Right forelimb (tissue), 1 donor: ENCODE results near the gene HOXC12.

Experiments
- DNase-seq: peaks from one replicate; pipeline ENCODE4 v3.0.0-alpha.2; 2018

Gene HOXC12

GRCh38 chr12:53954694-53955035 is at the start of gene HOXC12:
HOXC12 (plus strand) TSS chr12:53954903; CDS start chr12:53954930, 27 bp downstream.
- no peak for DNase-seq

GRCh38 chr12:53907103-53907502 is 47.6 kb upstream of the HOXC12 start:
- DNase-seq = no peak

DNA sequence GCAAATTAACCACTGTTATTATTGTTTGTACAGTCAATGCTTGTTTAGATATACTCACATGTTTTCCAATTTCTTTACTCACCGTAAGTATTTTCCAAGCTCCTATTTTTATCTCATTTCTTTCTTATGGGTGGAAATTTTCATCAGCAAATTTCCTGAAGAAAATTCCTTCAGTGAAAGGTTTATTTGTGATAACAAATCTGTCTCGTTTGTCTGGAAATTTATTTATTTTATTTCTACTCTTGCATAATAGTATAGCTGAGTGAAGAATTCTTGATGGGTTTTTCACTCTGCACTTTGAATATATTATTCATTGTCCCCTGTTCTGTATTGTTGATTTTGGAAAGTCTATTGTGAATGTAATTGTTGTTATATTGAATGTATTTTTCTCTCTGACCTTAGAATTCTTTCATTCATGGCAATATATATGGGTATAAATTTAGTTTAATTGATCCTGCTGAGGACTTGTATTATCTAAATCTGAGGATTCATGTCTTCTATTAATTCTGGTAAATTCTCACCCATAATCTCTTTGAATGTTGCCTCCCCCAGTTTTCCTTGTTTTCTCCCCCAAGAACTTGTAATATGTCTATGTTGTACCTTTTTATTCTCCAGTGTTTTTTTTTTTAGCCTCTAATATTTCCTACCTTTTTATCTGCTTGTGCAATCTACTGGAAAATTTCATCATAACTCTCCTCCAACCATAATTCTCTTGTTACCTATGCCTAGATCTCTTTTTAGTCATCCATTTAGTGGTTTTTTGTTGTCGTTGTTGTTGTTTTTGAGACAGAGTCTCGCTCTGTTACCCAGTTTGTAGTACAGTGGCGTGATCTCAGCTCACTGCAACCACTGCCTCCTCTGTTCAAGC is 37.7 kb upstream of the HOXC12 start:
- DNase-seq = no peak

DNA sequence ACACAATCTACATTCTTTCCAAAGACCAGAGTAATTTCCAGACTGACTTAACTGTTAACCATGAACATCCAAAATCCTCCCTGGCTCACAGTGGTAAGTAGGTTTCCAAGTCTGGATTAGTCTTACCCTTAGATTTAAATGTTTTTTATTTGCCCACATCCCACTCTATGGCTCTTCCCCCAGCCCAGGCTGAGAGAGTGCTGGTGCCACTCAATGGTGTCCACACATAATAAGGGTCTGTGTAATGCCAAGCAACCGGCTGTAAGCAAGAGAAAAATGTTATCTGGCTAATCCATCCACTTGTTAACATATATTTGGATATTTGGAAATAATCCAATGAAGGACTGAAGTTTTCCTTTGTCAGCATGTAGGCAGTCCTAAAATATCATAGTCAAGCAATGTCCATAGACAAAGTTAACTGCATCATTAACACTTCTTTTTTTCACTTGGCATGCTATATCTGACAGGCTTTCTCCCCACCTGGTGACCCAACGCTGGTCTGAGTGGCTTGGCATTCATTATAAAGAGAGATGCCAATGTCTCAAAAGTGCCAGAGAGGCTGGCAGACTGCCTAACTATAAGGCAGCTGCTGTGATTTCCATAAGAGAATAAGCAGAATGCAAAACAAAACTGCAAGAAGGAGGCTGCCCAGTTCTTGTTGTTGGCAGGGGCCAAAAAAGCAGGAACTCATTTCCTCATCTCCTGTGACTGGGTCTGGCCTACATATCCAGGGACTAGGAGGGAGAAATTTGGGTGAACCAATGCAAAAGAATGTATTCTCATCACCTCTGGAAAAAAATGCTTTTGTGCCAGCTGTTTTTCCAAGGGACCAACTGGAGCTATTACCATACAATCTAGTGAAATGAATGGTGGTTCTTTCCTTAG is 29.9 kb upstream of the HOXC12 start:
- DNase-seq = no peak

DNA sequence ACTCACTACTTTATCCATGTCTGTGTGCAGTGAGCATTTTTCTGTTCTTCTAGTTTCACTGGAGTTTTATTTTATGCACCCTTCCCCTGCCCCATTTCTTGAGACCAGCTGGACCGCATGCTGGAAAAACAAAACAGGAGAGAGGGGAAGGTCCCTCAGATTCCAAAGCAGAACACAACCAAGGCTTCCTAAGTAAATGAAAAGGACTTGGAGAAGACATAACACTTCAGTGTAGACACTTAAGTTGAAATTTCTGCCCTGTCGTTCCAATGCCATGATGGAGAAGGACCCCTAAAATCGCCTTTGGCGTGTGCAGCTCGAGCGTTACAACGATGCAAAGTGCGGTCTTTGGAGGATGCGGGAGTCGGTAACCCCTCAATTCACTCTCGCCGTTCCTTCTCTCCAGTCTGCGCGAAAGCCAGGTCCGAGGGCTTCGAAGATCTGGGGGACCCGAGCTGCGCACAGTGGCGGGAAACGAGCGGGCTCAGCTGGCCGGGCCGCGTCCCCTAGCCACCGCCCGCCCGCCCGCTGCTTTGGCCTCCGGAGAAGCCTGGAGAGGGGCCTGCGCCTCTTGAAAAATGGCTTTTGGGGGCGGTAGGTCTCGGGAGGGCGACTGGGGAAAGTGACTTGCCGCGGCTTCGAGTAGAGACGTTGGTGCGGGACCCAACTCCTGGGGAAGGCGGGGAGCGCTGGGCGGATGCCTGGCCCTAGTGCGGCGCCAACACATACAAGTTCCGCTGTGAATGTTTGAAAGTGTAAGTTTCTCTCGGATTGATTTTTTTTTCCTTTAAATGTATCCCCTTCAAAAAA is 27.3 kb upstream of the HOXC12 start:
- DNase-seq = no peak

- DNase-seq = no peak
Observed at GRCh38 chr12:53928054-53928835, 26.5 kb upstream of the HOXC12 start.

- DNase-seq = no peak
Observed at GRCh38 chr12:53929527-53929926, 25.2 kb upstream of the HOXC12 start.

GRCh38 chr12:53930591-53931255 is 24.0 kb upstream of the HOXC12 start:
- DNase-seq = no peak

DNA sequence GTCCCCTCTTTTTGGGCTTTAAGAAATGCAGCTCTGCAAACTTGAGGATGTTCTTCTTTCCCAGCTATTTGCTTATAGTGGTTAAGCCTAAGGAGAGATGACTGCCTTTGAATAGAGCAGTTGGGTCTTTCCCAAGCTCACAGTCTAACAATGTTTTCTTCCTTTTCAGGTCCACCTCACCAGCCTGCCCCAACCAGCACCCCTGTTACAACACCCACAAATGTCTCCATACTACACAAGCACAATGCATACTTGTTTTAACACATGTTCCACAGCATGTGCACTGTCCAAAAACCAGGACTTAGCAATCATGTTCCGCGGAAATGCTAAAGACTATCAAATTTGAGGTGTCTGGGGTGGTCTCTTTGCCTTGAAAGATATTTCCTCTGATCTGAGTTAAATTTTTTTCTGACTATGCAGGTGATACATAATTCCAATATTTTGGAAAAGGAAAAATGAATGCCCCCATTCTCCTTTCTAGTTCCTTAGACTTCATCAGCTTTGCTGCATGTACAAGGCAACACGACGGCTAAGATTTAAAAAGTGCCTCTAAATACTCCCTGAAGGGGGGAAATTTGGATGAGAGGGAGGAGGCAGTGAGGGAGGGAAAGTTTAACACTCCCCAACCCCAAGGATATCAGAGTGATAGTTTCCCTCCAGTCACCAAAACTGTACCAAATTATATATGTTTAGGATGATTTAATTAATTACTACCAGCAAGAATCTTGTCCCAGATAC is 22.7 kb upstream of the HOXC12 start:
- DNase-seq = no peak

GRCh38 chr12:53932915-53933314 is 21.8 kb upstream of the HOXC12 start:
- no peak for DNase-seq

- DNase-seq = no peak
Observed at GRCh38 chr12:53935383-53936341, 19.0 kb upstream of the HOXC12 start.

- DNase-seq = no peak
Observed at GRCh38 chr12:53937099-53937498, 17.6 kb upstream of the HOXC12 start.

- DNase-seq = no peak
Observed at GRCh38 chr12:53937596-53938325, 16.9 kb upstream of the HOXC12 start.

- no peak for DNase-seq
Observed at GRCh38 chr12:53938326-53939140, 16.2 kb upstream of the HOXC12 start, which contains the start of gene HOXC13. HOXC13 (plus strand) TSS chr12:53938831; CDS start chr12:53938907, 76 bp downstream.

DNA sequence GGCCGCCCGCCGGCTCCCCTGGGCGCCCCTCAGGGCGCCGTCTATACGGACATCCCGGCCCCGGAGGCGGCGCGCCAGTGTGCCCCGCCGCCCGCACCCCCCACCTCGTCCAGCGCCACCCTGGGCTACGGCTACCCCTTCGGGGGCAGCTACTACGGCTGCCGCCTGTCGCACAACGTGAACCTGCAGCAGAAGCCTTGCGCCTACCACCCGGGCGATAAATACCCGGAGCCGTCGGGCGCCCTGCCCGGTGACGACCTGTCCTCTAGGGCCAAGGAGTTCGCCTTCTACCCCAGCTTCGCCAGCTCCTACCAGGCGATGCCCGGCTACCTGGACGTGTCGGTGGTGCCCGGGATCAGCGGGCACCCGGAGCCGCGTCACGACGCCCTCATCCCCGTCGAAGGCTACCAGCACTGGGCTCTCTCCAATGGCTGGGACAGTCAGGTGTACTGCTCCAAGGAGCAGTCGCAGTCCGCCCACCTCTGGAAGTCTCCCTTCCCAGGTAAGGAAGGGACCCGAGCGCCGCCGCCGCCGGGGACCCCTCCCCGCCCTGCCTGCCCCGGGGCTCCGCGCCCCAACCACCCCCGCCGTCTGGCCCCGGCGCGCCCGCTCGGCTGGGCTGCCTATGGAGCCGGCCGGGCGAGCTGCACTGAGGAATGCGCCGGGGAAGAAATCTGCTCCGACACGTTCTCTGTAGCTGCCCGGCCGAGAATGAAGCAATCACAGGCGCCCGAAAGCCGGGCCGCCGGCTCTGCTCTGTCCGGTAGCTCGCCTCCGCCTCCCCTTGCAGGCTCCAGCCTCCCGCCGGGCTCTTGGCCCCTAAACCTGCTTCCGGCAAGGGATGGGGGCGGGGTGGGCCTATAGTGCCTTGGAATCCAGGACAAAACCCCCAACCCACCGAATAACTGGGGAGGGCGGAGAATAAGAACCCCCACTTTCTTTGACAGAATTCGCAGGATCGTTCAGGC is 15.3 kb upstream of the HOXC12 start:
- DNase-seq = no peak

DNA sequence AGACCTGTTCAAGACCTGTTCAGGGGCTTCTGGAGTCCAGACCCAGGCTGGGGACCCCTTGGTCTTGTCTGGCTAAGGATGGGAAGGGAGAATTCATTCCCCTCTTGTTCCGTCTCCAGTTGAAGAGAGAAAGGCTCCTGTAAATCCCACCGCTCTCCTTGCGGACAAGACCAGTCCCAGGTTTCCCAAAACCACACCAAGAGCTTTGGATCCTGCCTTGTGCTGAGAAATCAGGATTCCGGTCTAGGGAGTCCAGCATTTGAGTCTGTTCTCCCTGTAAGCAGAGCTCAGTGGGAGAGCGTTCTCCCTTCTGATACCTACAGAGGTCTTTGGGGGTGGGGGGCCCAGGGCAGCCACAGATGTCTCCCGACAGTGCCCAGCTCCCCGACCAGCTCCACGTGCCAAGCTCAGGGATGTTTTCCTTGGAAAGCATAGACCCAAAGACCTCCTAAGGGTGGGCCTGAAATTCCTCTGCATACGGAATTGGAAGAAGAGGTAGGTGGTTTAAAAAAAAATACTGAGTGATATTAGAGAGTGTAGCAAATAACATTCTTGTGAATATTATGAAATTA is 14.2 kb upstream of the HOXC12 start:
- DNase-seq = no peak
